ENCODE data around the gene DSCAM. TPM values are rescaled to one million over a fixed set of nuclear protein-coding genes. Genes with fewer than 3 reads are reported as not detected.

The DSCAM gene
- total RNA-seq, 1 donor = not detected

DNA sequence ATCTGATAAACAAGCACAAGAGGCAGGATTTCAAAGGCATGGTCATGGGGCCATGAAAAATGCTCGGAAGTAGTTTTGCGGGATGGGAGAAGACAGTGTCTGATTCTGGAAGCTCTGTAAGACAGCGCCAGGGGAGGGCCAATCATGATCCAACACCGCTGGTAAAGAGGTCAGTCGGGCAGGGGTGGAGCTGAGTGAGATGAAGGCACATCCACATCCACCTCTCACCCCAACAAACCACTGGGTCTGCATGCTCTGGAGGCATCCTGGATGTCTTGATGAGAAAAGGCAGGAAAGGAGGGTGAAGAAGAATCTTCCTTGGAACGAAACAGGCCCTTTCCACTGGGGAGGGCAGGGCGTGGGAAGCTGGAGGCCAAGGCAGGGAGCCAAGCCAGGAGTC lies 691.4 kb downstream of the DSCAM start:
- Histone ChIP-seq H3K4me3 (ENCODE audit: insufficient read depth, low read length) (no peak overlapping the region), H3K4me1 (ENCODE audit: insufficient read depth, low read length) (no peaks in the 10 kb centered on the region), H2AFZ (ENCODE audit: low read length) (no peak overlapping the region), H3K27me3 (ENCODE audit: insufficient read depth, low read length) (no peaks in the 10 kb centered on the region), H3K4me2 (ENCODE audit: insufficient read depth, low read length) (no peak overlapping the region), H4K20me1 (ENCODE audit: insufficient read depth, low read length) (no peaks in the 10 kb centered on the region), H3K79me2 (ENCODE audit: insufficient read depth, low read length) (no peaks in the 10 kb centered on the region), H3K9me3 (ENCODE audit: low read depth, low read length) (no peaks in the 10 kb centered on the region), H3K36me3 (ENCODE audit: insufficient read depth, low read length) (no peaks in the 10 kb centered on the region), H3K27ac (ENCODE audit: low read depth, low read length) (no peak overlapping the region)
- TF ChIP-seq, protein P1, sequence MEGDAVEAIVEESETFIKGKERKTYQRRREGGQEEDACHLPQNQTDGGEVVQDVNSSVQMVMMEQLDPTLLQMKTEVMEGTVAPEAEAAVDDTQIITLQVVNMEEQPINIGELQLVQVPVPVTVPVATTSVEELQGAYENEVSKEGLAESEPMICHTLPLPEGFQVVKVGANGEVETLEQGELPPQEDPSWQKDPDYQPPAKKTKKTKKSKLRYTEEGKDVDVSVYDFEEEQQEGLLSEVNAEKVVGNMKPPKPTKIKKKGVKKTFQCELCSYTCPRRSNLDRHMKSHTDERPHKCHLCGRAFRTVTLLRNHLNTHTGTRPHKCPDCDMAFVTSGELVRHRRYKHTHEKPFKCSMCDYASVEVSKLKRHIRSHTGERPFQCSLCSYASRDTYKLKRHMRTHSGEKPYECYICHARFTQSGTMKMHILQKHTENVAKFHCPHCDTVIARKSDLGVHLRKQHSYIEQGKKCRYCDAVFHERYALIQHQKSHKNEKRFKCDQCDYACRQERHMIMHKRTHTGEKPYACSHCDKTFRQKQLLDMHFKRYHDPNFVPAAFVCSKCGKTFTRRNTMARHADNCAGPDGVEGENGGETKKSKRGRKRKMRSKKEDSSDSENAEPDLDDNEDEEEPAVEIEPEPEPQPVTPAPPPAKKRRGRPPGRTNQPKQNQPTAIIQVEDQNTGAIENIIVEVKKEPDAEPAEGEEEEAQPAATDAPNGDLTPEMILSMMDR (IDR thresholded peaks at IDR 0.05; ENCODE audit: extremely low read depth, low read depth, low read length) = no peak
- no peak for DNase-seq (ENCODE audit: insufficient read length, low spot score, missing footprints)

DNA sequence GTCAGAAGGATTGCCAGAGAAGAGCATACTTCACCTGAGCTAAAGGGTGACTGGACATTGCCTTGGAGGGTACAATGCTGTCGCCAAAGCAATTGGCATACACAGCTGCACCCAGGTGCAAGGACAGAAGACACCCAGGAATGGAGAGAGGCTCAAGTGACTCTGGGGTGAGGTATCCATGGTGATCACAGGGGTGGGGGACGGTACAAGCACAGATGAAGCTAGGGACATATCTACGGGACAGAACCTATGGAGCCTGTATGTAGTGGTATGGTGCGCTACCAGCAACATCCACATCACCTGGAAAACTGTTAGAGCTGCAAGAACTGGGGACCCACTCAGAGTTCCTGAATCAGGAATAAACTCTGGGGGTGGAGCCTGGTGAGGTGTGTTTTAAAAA lies 693.6 kb downstream of the DSCAM start:
- H3K4me2 ChIP-seq (ENCODE audit: insufficient read depth, low read length) = no peak overlapping the region
- H3K27me3 ChIP-seq (ENCODE audit: insufficient read depth, low read length) = no peaks in the 10 kb centered on the region
- no peak overlapping the region for H2AFZ ChIP-seq (ENCODE audit: low read length)
- DNase-seq (ENCODE audit: insufficient read length, low spot score, missing footprints) = no peak
- H3K4me3 ChIP-seq (ENCODE audit: insufficient read depth, low read length) = no peak overlapping the region
- TF ChIP-seq, protein P1 (IDR thresholded peaks at IDR 0.05; ENCODE audit: extremely low read depth, low read depth, low read length) = no peak
- no peaks in the 10 kb centered on the region for H3K4me1 ChIP-seq (ENCODE audit: insufficient read depth, low read length)
- no peaks in the 10 kb centered on the region for H3K79me2 ChIP-seq (ENCODE audit: insufficient read depth, low read length)
- H3K9me3 ChIP-seq (ENCODE audit: low read depth, low read length) = no peaks in the 10 kb centered on the region
- no peak overlapping the region for H3K27ac ChIP-seq (ENCODE audit: low read depth, low read length)
- H4K20me1 ChIP-seq (ENCODE audit: insufficient read depth, low read length) = no peaks in the 10 kb centered on the region
- no peaks in the 10 kb centered on the region for H3K36me3 ChIP-seq (ENCODE audit: insufficient read depth, low read length)

DNA sequence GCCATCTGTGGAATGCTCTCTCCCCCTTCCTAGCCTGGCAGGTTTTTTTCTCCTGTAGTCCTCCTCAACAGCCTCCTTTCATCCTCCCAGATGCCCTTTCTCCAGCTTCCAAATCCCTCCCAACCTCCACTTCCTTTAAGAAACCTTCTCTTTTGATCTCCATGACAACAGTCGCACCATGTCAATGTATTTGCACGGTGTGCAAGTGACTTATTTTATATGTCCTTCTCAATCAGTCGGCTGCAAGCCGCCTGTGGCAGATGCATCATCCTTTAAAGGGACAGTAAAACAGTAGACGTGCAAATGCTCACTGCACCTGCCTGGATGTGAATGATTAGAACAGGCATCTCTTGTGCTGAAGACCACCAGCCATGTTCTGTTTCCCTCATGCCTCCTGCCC lies 694.5 kb downstream of the DSCAM start:
- no peak overlapping the region for H3K4me2 ChIP-seq (ENCODE audit: insufficient read depth, low read length)
- H3K4me1 ChIP-seq (ENCODE audit: insufficient read depth, low read length) = no peaks in the 10 kb centered on the region
- no peak overlapping the region for H2AFZ ChIP-seq (ENCODE audit: low read length)

DNA sequence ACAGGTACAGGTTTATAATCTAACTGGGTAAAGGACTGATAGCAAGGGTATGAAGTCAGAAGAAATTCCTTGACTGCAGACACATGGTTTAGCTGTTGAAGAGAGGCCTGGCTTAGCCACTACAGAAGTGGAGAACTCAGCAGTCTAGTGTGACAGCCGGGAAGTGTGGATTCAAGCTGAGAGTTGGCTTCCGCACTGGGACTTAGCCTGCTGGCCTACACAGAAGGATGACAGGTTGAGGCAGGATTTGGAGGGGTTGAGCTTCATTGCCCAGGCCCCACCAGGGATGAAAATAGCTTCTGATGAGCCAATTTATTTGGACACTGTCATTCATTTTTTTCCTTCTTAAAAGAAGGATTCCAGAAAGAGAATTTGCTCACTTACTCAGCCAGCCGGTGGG lies 695.3 kb downstream of the DSCAM start:
- no peak overlapping the region for H3K27ac ChIP-seq (ENCODE audit: low read depth, low read length)
- no peaks in the 10 kb centered on the region for H3K79me2 ChIP-seq (ENCODE audit: insufficient read depth, low read length)
- H4K20me1 ChIP-seq (ENCODE audit: insufficient read depth, low read length) = no peaks in the 10 kb centered on the region
- no peak for DNase-seq (ENCODE audit: insufficient read length, low spot score, missing footprints)
- H3K36me3 ChIP-seq (ENCODE audit: insufficient read depth, low read length) = no peaks in the 10 kb centered on the region
- H3K4me2 ChIP-seq (ENCODE audit: insufficient read depth, low read length) = no peak overlapping the region
- no peaks in the 10 kb centered on the region for H3K4me1 ChIP-seq (ENCODE audit: insufficient read depth, low read length)
- no peaks in the 10 kb centered on the region for H3K9me3 ChIP-seq (ENCODE audit: low read depth, low read length)
- H2AFZ ChIP-seq (ENCODE audit: low read length) = no peak overlapping the region
- no peaks in the 10 kb centered on the region for H3K27me3 ChIP-seq (ENCODE audit: insufficient read depth, low read length)
- TF ChIP-seq, protein P1 (IDR thresholded peaks at IDR 0.05; ENCODE audit: extremely low read depth, low read depth, low read length) = no peak
- no peak overlapping the region for H3K4me3 ChIP-seq (ENCODE audit: insufficient read depth, low read length)

More for the DNA sequence above, 694.5 kb downstream of the DSCAM start:
- no peaks in the 10 kb centered on the region for H3K27me3 ChIP-seq (ENCODE audit: insufficient read depth, low read length)
- no peak overlapping the region for H3K27ac ChIP-seq (ENCODE audit: low read depth, low read length)
- TF ChIP-seq, protein P1 (IDR thresholded peaks at IDR 0.05; ENCODE audit: extremely low read depth, low read depth, low read length) = no peak
- H3K36me3 ChIP-seq (ENCODE audit: insufficient read depth, low read length) = no peaks in the 10 kb centered on the region
- no peaks in the 10 kb centered on the region for H4K20me1 ChIP-seq (ENCODE audit: insufficient read depth, low read length)
- H3K4me3 ChIP-seq (ENCODE audit: insufficient read depth, low read length) = no peak overlapping the region
- no peaks in the 10 kb centered on the region for H3K9me3 ChIP-seq (ENCODE audit: low read depth, low read length)
- H3K79me2 ChIP-seq (ENCODE audit: insufficient read depth, low read length) = no peaks in the 10 kb centered on the region
- DNase-seq (ENCODE audit: insufficient read length, low spot score, missing footprints) = no peak

Data from osteoblast (primary cell).